ENCODE results near the gene SRGAP2.
"Not testable (repeated sequence)": the region's sequence is repeated elsewhere in the genome, so short reads cannot be mapped to it uniquely, and the experiment has no call there.

SRGAP2 gene

DNA sequence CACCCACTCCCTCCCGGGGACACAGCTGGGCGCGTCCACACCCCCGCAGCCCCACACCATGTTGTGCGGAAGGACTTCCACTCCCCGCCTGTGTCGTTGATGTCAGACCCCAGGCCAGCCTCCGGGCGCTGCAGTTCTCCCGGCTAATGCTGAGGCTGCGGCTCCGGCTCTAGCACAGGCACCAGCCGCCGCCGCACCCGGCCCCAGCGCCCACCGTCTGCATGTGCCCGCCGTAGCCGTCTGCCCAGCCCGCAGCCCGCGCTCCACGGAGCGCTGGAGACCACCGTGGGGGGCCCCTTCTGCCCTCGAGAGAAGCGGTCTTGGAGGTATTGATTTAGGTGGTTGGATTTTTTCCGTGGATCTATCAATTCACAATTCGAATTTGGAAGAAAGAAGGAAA, 2.2 kb downstream of the SRGAP2 start:
- DNase-seq (ENCODE audit: low read depth): not testable (repeated sequence)

DNA sequence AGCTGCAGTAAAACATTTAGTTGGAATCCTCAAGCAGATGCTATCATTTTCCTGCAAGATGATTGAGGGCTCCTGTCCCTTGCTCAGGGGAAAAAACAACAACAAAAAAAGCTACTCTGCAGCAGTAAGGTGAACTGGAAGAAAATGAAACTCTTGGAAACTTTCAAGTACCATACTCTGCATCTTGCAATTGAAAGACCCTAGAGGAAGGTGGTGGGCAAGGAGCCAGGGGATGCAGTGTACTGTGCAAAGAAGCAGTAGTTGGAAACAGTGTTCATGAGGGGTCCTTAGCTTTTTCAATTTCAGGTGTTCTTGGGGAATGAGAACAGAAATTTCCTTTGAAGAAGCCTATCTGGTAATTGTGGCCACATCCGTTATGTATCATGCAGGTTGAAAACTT, 7.5 kb downstream of the SRGAP2 start:
- DNase-seq (ENCODE audit: low read depth): not testable (repeated sequence)

DNA sequence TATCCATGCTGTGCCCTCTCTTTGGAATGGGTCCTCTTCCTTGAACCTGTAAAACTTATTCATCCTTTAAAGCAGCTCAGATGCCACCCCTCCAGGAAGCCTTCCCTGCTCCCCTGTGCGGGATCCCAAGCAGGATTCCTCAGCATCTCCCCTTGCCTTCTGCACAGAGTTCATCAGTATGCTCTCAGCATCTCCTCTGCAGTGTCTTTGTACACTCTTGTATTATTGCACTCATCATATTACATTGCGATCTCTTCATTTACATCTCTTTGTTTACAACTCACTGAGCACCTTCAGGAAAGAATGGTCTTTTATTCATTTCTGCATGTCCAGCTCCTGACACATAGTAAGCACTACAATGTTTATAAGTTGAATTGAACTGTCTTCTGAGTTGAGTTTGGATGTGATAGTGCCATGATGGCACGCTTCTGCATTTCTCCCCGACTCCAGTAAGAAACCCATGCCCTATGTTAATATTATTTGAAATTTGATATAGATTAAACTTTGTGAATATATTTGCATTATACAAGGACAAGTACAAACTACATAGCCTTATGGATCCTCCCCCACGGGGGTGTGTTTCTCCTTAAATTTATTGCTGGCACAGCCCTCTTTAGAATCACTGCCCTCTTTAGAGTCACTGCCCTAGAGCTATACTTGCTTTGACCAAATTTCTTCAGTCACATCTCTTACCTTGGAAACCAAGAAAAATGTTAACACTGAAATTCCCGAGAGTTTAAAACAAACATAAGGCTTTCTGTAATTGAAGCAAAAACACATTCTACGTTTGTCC, 12.5 kb downstream of the SRGAP2 start:
- DNase-seq (ENCODE audit: low read depth): not testable (repeated sequence)

DNA sequence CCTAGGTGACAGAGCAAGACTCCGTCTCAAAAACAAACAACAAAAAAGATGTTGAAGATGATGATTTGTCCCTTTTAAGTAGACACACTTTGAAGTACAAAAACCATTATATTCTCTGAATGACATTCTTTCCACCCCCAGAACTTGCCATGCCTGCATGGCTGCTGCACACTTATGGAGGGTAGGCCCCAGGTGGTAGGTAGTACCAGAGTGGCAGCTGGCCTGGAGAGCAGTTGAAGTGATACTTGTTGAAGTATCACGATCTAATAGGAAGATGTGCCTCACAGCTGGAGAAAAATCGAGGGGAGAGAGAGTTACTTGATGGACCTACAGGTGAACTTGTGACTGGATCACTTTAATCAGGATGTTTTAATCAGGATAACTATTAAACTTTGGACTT, 14.9 kb downstream of the SRGAP2 start:
- not testable (repeated sequence) for DNase-seq (ENCODE audit: low read depth)

DNA sequence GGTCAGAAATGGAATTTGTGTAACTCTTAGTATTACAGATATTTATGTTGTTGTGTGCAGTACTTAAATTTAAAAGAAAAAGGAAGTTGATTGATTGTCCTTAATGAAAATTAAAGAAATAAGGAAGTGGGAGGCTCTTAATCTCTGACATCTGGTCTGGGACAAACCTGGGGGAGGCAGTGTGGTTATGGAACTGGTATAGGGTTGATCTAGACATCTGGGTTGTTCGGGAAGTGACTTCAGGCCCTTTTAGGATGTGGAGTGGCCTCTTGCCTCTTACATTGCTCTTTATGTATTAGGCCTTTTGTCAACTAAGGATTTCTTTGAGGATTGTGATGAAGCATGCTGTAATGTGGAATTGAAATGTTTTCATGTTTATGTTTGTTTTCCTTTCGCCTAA, 15.4 kb downstream of the SRGAP2 start:
- not testable (repeated sequence) for DNase-seq (ENCODE audit: low read depth)

DNA sequence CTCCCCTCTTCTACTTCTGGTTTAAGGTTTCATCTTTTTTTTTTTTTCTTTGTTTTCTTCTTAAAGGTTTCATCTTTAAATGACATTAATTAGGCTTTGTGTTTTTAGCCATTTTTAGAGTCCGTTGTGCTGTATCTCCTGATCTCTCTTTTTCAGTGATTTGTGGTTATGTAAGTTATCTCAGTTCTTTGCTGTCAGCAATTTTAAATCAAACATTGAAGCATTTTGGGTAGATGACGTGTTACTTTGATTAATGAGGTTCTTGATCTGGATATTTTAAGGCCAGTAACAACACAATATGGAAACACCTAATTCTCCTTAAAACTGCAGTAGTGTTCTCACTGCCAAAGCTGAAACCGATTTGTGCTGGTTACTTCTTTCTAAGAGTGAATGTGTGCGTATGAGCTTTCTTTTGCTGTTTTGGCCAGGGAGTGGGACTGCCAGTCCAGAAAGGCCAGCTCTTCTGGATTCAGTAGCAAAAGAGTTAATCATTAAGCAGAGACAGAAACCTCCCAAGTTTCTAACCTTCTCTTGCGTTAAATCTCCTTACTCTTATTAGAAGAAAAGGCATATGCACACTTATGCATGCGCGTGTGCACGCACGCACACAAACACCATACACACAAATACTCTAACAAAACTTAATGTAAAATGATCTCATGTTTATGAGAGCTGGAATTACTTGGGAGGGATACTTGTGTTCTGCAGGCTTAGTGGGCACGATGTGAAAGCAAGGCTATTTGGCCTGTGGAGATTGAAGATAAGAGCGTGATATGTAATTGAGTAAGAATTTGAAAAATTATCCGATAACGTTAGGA, 16.4 kb downstream of the SRGAP2 start:
- DNase-seq (ENCODE audit: low read depth): not testable (repeated sequence)

DNA sequence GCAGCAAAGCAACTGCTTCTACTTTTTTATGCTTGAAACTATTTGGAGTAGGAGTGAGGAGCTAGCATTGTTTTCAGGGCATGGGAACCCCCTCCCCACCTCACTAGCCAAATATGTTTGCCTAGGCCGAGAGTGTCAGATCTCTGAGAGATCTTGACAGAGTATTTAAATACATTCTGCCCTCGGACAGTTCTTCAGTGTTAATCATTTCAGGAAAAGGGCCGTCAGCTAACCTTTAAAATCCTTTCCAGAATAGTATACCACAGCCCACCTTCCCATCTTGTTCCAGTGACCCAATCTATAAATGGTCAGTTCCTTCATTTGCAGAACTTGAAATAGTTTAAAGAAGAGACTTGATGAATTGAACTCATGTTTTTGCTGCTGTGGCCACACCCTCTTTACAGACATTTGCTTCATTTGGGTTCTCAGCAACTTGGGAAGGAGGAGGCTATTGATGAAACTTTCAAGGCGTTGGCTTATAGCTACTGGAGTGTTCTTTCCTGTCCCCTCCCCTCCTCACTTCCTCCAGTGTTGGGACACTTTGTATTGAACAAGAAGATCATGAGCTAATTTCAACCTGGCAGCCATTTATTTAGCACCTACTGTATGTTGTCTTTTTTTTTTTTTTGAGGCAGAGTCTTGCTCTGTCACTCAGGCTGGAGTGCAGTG, 17.1 kb downstream of the SRGAP2 start:
- DNase-seq (ENCODE audit: low read depth): not testable (repeated sequence)

DNA sequence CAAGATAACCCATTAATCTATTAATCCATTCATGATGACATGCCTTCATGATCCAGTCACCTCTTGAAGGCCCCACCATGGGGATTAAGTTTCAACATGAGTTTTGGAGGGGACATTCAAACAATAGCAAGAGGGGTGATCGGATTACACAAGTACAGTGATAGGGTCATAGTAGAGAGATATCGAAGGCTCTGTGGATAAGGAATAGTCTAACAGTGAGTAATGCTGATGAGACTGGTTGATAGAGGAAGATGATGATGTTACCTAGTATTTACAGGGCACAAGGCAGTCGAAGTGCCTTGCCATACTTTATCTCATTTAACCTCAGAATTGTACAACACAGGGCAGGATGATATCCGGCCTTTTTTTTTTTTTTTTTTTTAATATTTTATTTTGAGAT, 18.2 kb downstream of the SRGAP2 start:
- DNase-seq (ENCODE audit: low read depth): not testable (repeated sequence)

DNA sequence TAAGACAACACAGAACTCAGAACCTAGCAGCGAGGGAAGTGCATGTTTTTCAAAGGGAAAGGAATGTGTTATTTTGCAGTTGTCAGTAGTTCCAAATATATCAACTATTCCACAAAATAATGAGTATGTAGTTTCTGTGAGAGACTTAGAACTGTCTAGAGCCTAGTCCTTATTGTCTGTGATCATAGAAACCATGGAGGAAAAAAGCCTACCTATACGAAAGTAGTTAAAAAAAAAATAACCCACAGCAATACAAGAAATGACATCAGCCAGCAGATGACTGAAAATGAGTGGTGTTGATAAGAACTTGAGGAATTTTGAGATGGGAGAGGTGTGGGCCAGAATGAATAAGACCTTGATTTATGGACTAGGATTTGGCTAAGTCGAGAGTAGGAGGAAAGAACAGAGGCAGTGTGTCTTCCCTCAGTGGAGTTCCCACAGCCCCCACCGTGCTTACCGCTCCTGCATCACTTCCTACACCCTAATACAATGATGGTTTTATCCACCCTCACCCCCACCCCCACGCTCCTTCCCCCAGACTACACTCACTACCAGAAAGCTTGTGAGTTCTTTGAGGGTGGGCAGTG, 20.9 kb downstream of the SRGAP2 start:
- DNase-seq (ENCODE audit: low read depth): not testable (repeated sequence)

DNA sequence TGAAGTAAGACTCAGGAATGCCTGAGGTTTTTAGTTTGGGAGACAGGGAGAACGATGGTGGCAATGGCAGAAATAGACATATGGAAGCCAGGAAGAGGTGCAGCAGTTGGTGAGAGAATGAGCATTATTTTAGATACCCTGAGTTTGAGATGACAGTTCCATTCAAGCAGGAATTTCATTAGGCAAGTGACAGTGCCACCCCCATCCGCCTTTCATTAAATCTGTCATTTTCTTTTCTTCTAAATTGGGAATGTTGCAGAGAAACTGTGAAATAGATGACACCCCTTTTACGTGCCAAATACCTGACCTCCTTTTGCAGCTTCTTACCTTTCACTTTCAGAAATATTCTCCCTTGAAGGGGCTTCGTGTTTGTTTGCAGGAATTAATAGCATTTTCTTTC, 22.0 kb downstream of the SRGAP2 start:
- DNase-seq (ENCODE audit: low read depth): not testable (repeated sequence)

DNA sequence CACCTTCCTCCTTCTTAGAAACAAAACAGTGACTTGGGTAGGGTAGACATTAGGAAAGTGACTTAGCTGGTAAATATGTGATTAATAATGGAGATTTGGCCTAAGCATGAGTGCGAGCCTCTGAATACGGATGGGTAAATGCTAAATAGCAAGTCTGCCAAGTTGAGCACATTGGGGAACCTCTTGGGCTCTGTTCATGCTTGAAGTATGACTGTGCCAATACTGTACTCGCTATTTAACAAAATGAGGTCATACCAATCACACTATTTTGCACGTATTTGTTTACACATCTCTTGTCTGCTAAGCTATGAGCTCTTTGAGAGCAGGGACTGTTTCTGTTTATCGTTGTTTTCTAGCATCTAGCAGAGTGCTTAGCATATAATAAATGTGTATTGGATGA, 23.5 kb downstream of the SRGAP2 start:
- DNase-seq (ENCODE audit: low read depth): not testable (repeated sequence)

DNA sequence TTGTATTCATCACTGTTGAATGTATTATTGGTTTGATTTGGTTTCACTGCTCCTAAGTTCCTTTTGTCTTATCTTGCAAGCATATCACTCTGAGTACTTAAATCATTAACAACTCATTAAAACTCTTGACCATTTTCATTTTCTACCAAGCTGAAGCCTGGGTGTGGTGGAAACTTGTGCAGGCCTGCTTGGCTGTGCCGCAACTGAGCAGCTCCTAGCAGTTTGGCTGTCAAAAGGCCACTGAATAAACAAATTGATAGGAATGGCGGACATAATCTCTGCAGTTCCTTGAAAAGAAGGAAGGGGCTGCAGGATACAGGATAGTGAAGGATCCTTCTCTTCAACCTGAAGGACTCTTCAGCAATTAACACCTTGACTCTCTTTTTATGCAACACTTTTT, 25.9 kb downstream of the SRGAP2 start:
- DNase-seq (ENCODE audit: low read depth): not testable (repeated sequence)

DNA sequence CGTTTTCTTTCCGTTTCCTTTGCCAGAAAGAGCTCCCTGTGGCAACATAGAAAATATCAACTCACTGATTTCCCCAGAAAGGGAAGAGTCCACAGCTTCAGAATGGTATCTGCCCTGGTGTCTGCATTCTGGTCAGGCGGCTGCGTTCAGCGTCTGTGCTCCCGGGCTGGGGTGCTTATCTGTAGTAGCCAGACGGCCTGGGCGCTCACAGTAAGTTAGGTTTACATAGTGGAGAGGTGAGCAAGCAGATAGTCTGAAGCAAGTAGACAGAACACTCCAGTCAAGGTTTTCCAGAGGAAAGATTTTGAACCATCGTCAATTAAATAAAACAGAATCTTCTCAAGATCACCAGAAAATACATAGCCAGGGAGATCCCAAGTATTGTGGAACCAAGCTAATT, 28.6 kb downstream of the SRGAP2 start:
- not testable (repeated sequence) for DNase-seq (ENCODE audit: low read depth)

DNA sequence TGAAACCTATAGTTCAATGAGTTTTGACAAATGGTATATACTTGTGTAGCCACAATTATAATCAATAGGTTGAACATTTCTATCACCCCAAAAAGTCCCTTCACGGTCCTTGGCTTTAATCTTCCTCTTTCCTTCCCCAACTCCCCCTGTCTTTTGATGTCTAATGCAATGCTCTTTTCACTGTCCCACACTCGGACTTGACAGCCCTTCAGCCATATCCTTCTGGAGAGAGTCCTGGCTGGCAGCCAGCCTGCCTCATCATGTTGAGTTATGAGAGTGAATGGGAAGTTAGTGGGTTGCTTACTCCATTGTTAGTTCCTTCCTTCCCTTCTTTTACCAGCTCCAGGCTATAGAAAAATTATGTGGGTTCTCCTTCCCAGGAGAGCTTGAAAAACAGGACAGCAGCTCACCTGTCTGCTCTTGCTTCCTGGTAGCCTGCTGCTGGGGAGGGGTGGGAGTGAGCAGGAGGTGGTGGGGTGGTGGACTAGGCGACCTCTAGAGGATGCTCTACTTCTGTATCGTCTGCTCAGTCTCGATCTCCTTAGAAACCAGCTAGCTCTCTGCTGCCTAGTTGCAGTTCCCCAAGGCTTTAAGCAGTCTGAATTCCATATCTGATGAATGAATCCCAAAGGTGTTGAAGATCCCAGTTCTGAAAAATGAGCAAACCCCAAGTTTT, 29.8 kb downstream of the SRGAP2 start:
- DNase-seq (ENCODE audit: low read depth): not testable (repeated sequence)

DNA sequence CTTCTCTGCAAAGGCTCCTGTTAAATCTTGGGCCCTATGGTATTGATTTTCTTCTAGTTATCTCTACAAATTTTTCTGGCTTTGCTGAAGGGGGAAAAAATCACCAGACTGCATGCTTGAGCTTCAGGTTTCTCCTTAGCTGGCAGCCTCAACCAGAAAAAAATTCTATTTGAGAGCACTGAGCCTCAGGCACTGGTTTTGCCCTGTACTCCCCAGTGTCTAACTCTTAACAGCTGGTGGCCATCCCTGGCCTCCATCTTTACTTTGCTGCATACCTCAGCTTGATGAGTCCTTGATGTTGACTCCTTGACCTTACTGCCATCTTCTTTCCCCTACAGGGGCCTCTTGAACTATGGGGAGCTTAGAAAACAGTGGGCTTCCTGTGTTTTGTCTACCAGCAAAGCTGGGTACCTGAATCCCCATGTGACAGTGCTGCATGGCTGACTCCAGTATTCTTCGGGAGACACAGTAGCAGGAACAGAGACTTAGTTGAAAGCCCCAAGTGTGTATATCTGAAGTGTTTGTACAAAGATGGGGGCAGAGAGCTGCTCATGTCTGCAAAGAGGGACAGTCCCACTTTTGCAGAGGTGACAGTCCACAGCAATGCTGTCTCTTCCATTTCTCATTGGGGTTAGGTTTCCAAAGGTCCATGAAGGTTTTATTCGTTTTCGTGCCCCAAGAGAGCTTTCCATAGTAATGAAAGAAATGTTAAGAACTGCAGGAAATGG, 31.0 kb downstream of the SRGAP2 start:
- DNase-seq (ENCODE audit: low read depth): not testable (repeated sequence)

DNA sequence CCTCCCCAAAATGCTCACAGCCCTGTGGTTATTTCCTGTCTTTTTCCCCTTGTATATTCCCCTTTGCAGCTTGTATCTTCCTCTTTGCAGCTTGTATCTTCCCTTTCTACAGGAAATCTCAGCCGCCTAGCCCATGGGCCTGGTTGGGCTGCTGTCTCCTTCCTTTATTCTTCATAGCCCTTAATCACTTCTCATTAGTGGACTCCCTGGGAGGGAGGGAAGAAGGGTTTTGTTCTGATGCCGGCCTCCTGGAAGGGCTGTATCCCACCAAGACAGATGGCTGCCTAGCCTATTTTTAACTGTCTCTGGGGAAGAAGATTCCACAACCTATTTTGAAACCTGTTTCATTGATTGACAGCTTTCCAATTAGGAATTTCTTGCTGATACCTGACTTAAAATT, 31.8 kb downstream of the SRGAP2 start:
- not testable (repeated sequence) for DNase-seq (ENCODE audit: low read depth)

DNA sequence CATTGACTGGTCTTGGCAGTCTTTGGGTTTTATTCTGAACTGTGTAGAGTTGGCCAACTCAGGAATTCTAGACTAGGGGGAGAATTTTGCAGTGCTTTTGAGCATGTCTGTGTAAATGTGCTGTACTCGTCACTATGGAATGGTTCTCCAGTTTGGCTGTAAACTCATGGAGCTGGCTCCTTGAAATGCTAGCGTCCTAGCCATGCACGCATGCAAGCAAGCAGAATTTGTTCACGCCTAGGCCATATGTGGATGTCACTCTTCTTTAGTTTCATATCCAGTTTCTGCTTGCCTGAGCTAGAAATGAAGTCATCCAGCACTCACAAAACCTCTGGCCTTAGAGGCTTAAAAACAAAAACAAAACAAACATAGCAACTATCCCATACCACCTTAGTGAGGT, 36.9 kb downstream of the SRGAP2 start:
- DNase-seq (ENCODE audit: low read depth): not testable (repeated sequence)

DNA sequence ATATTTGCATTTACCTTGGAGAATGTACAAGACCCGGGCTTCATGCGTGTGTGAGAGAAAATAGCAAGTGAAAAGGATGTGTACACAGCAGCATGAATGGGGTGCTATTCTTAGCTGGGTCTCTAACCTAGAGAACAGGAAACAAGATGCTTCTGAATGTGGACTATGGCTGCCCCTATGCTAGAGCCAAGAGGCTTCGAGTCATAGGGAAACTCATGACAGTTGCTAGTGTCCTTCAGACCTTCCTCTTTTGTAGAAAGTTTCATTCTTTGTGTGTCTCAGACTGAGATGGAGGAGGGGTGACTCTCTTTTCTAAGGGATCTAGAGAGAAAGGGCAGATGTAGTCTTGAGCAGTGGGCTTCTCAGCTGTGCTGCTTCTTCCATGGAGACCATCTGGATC, 40.0 kb downstream of the SRGAP2 start:
- DNase-seq (ENCODE audit: low read depth): not testable (repeated sequence)

DNA sequence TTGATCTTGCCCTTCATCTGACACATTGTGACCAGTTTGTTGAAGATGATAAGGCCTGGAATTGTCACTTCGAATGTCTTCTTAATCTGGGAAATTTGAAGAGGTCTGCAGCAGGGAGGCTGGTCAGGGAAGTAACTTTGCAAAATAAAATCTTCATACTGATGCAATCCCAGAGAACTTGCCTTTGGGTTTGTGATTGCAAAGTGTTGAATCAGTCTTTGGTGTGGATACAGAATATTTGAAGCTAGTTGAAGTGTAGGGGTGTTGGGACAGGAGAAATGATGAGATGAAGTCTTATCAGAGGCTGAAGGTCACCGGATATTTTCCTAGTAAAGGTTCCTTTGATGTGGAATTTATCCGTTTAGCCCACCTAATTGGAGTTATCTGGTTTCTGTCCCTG, 42.1 kb downstream of the SRGAP2 start:
- not testable (repeated sequence) for DNase-seq (ENCODE audit: low read depth)

DNA sequence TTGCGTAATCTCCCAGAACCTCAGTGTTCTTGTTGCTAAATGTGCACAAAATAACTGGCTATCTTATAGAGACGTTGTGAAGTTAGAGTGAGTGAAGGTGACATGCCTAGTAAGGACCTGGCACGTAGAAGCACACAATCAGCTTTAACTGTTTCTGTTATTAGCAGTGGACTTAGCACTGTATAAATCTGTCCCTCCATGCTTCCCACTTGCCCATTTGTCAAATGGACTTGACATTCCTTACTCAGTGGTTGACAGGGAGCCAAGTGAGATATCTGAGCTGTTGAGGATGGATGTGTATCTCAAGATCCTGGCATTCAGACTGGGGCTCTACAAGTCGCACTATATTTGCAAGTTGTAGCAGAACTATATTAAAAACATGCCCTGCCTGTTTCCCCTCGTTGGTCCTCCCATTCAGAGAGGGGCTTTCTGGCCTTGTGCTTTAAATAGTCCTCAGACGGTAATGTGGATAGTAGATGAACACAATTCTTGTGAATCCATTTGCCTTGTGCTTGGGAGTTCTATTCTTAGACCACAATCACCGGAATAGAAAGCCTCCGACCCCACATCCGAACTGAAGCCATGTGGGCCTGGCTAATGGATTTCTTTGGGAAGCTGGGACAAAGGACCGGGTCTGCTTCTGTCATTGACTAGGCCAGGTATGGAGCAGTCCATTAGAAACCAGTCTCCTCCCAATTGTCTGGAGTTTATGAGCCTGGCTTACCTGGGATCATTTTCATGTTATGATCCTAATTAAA, 43.0 kb downstream of the SRGAP2 start:
- not testable (repeated sequence) for DNase-seq (ENCODE audit: low read depth)
